ENCODE data around the gene RCBTB2. TPM values are rescaled to one million over a fixed set of nuclear protein-coding genes. Genes with fewer than 3 reads are reported as not detected.

Gene RCBTB2
- total RNA-seq, 4 donors from 2014 or later = 29.1 to 49.6 (median 34.9) TPM

DNA sequence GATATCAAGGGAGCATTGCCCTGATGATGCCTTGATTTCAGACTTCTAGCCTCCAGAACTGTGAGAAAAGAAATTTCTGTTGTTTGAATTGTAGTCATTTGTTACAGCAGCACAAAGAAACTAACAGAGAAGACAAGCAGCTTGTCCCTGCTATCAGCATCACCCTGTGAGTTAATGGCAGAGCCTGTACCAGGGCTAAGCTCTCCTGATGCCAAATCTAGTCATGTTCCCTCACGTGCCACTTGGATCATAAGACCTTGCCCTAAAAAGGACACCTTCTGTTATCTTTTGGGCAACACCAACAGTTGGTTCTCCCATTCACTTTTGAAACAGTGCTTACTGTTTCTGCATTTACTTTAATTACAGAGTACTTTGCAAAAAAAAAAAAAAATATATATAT, 14.8 kb downstream of the RCBTB2 start:
- no peak overlapping the region for H3K4me3 ChIP-seq (replicated peaks in 1 of 3)
- H3K4me1 ChIP-seq = no peaks in the 10 kb centered on the region
- H3K36me3 ChIP-seq = no peaks in the 10 kb centered on the region
- TF ChIP-seq, protein P1, sequence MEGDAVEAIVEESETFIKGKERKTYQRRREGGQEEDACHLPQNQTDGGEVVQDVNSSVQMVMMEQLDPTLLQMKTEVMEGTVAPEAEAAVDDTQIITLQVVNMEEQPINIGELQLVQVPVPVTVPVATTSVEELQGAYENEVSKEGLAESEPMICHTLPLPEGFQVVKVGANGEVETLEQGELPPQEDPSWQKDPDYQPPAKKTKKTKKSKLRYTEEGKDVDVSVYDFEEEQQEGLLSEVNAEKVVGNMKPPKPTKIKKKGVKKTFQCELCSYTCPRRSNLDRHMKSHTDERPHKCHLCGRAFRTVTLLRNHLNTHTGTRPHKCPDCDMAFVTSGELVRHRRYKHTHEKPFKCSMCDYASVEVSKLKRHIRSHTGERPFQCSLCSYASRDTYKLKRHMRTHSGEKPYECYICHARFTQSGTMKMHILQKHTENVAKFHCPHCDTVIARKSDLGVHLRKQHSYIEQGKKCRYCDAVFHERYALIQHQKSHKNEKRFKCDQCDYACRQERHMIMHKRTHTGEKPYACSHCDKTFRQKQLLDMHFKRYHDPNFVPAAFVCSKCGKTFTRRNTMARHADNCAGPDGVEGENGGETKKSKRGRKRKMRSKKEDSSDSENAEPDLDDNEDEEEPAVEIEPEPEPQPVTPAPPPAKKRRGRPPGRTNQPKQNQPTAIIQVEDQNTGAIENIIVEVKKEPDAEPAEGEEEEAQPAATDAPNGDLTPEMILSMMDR (IDR thresholded peaks at IDR 0.05) = no peak
- TF ChIP-seq POLR2A (IDR thresholded peaks at IDR 0.05) = no peak
- no peaks in the 10 kb centered on the region for H3K27me3 ChIP-seq
- H3K9me3 ChIP-seq = no peaks in the 10 kb centered on the region
- intact Hi-C loops (cut with DNase I) = no loop called here
- H3K27ac ChIP-seq = no peak overlapping the region
- WGBS, 2 donors = 91 to 100% methylated on average over 1 of the region's 1 CpG
- no peak for DNase-seq

GRCh38 chr13:48515732-48516131, 17.1 kb downstream of the RCBTB2 start:
- no peaks in the 10 kb centered on the region for H3K9me3 ChIP-seq
- intact Hi-C loops (cut with DNase I) = no loop called here
- H3K27ac ChIP-seq = no peak overlapping the region
- no peak for DNase-seq
- no peaks in the 10 kb centered on the region for H3K27me3 ChIP-seq
- 95 to 97% methylated on average over 6 of the region's 6 CpGs for WGBS, 2 donors
- TF ChIP-seq, protein P1 (IDR thresholded peaks at IDR 0.05) = no peak
- TF ChIP-seq POLR2A (IDR thresholded peaks at IDR 0.05) = no peak
- H3K36me3 ChIP-seq = peaks cover 0 to 4% of the 10 kb centered on the region in 2 donors
- no peak overlapping the region for H3K4me3 ChIP-seq (replicated peaks in 1 of 3)
- no peaks in the 10 kb centered on the region for H3K4me1 ChIP-seq

DNA sequence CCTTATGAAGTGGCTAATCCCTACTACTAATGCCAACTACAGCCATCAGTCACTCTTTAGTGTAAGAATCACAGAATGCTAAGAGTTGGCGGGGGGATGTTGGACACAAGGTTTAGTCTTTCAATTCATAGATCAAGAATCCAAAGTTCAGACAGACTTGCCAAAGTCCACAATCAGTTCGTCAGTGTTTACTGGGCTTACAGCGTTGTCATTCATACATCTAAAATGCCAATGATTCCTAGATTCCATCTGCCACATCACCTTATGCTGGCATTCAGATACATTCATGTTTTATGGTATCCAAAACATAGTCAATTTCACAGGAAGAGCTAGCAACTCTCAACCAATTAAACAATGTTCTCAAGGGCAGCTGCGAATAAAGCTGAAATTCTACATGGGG, 18.1 kb downstream of the RCBTB2 start:
- Histone ChIP-seq H3K27me3 (no peaks in the 10 kb centered on the region), H3K9me3 (no peaks in the 10 kb centered on the region), H3K27ac (no peak overlapping the region), H3K4me1 (no peaks in the 10 kb centered on the region), H3K4me3 (replicated peaks in 1 of 3) (no peak overlapping the region), H3K36me3 (peaks cover 0 to 4% of the 10 kb centered on the region in 2 donors)
- intact Hi-C loops (cut with DNase I) = no loop called here
- TF ChIP-seq, protein P1 (IDR thresholded peaks at IDR 0.05) = no peak
- no peak for TF ChIP-seq POLR2A (IDR thresholded peaks at IDR 0.05)
- WGBS, 2 donors = 91 to 99% methylated on average over 4 of the region's 4 CpGs
- DNase-seq = no peak

DNA sequence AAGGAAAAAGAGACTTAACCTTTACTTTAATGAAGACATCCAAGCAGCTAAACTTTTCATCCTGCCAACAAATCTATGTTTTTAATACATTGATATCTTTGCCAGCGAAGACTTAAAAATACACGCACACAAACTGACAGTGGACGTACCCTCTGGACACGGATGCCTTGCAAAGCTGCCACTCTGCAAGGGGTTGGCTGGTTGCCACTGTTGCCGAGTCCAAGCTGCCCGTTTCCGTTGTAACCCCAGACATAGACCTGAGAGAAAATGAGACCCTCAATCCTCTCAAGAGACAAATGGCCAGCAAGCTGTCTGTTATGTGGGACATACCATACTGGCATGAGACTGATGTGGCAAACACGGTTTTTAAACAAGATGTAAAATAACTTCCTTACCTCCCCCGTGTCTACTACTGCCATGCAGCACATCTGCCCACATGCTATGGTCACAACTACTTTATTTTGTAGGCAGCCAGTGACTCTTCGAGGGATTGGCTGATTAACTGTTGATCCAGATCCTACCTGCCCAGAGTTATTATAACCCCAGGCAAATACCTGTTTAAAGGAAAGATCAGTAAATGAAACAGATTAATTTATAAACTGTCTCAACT, 21.2 kb downstream of the RCBTB2 start:
- 85 to 92% methylated on average over 10 of the region's 10 CpGs for WGBS, 2 donors
- Histone ChIP-seq H3K9me3 (no peaks in the 10 kb centered on the region), H3K27me3 (no peaks in the 10 kb centered on the region), H3K4me3 (replicated peaks in 1 of 3) (no peak overlapping the region), H3K36me3 (peaks cover 0 to 4% of the 10 kb centered on the region in 2 donors), H3K4me1 (no peaks in the 10 kb centered on the region), H3K27ac (no peak overlapping the region)
- DNase-seq = no peak
- intact Hi-C loops (cut with DNase I) = no loop called here
- TF ChIP-seq, protein P1 (IDR thresholded peaks at IDR 0.05) = no peak
- TF ChIP-seq POLR2A (IDR thresholded peaks at IDR 0.05) = no peak

DNA sequence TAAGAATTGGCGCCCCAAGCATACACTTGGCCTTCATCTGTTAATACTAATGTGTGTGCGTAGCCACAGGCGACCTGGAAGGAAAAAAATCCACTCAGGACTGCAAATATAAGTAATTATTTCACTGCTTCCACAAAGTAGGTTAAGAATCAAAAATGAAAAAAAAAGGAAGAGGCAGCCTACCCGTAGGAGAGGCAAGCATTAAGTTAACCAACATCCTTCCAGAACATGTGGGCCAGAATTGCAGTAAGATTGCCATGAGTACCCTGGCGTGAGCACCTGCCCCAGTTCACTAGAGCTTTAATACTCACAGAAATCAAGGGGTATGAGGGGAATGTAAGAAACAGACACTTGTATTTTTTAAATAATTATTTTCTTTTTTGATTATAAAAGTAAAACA, 22.2 kb downstream of the RCBTB2 start:
- no peak overlapping the region for H3K4me3 ChIP-seq (replicated peaks in 1 of 3)
- H3K27ac ChIP-seq = no peak overlapping the region
- peaks cover 0 to 4% of the 10 kb centered on the region in 2 donors for H3K36me3 ChIP-seq
- TF ChIP-seq, protein P1 (IDR thresholded peaks at IDR 0.05) = no peak
- no peak for TF ChIP-seq POLR2A (IDR thresholded peaks at IDR 0.05)
- H3K27me3 ChIP-seq = no peaks in the 10 kb centered on the region
- H3K4me1 ChIP-seq = no peaks in the 10 kb centered on the region
- DNase-seq = no peak
- intact Hi-C loops (cut with DNase I) = no loop called here
- no peaks in the 10 kb centered on the region for H3K9me3 ChIP-seq
- 92 to 94% methylated on average over 5 of the region's 5 CpGs for WGBS, 2 donors

Measured in thyroid gland (tissue), 4 donors.